Left lung (tissue), 10 donors: ENCODE data around the gene DTNB. TPM values are rescaled to one million over a fixed set of nuclear protein-coding genes. Genes with fewer than 3 reads are reported as not detected.

Experiments used
- ATAC-seq: fragments of 200-7000 bp; cut with Tn5 transposase; one replicate; pipeline ENCODE4 v1.9.1; 2020; ENCODE audit warnings: moderate library complexity
- DNase-seq, 4 donors: peaks; one replicate each; pipeline ENCODE4 v3.0.0-alpha.2; 2013 to 2020
- H3K27ac ChIP-seq, 2 donors: fragments of 200-600 bp; sonication (generic) in 1 of 2; one replicate each; pipeline versions ENCODE4 v1.5.0 to v1.8.0; 2020 to 2021
- H3K27me3 ChIP-seq, 2 donors: fragments of 200-600 bp; sonication (generic) in 1 of 2; one replicate each; pipeline versions ENCODE4 v1.5.0 to v1.8.0; 2020 to 2021
- H3K36me3 ChIP-seq, 2 donors: fragments of 200-600 bp; sonication (generic) in 1 of 2; one replicate each; pipeline versions ENCODE4 v1.5.0 to v1.8.0; 2020 to 2021
- H3K4me1 ChIP-seq, 2 donors: fragments of 200-600 bp; one replicate each; pipeline ENCODE4 v1.8.0; 2021
- H3K4me3 ChIP-seq, 2 donors: fragments of 200-600 bp; sonication (generic) in 1 of 2; one replicate each; pipeline versions ENCODE4 v1.5.0 to v1.8.0; 2020 to 2021; ENCODE audit warnings: mild to moderate bottlenecking in 1 of 2
- H3K9me3 ChIP-seq, 2 donors: fragments of 200-600 bp; sonication (generic) in 1 of 2; one replicate each; pipeline versions ENCODE4 v1.5.0 to v1.8.0; 2020 to 2021
- intact Hi-C, 2 donors: fragments of 100-400 bp; cut with DNase I; formaldehyde crosslinking; loops; one replicate each; pipeline versions ENCODE4 v1.11.2 to v1.14.2; 2022
- polyA plus RNA-seq, 6 donors: library from polyadenylated mRNA; unstranded; fragments of 120-200 nt; gene quantifications; one replicate each; pipeline ENCODE4 v1.2.1, GENCODE V29; 2013; ENCODE audit not compliant: insufficient read length in 6 of 6
- total RNA-seq, 2 donors: library from RNA; stranded (reverse); fragmentation: NEBNext Ultra II Directional; extraction: Animal tissue kit (Norgen Biotek cat#: 25700); gene quantifications; one replicate each; pipeline ENCODE4 v1.2.1, GENCODE V29; 2021
- TF ChIP-seq, protein P1 (sequence below), 2 donors: fragments of 200-600 bp; sonication (generic) in 1 of 2; IDR thresholded peaks; one replicate each; pipeline versions ENCODE4 v1.5.0 to v1.8.0; 2021; ENCODE audit warnings: antibody characterized with exemption in 2 of 2
- donor health status: DM: no; HTN: yes; CAD: no.
- donor health status: DM: no; HTN: no; CAD: no.

The DTNB gene
- total and polyA plus RNA-seq, 8 donors: 17.6 to 32.5 (median 29.5) TPM

DNA sequence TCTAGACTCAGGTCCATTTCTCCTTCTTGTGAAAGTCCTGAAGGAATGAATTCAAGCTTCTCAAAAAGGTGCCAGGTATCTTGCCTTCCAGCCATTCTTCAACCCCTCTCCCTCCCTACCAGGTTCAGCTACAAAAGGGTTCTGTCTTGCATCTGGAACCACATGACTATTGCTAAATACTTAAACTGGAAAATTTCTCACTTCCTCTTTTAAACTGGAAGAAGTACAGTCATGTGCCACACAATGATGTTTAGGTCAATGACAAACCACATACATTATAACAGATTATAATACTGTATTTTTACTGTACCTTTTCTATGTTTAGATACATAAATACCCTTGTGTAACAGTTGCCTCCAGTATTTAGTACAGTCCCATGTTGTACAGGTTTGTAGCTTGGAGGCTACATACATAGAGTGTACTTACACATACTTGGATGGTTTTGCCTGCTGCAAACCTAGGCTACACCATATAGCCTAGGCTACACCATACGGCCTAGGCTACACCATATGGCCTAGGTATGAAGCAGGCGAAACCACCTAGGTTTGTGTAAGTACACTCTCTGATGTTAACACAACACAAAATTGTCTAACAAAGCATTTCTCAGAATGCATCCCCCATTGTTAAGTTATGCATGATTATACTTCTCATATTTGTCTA lies 189.6 kb downstream of the DTNB start:
- Histone ChIP-seq H3K27me3 (no peaks in the 10 kb centered on the region), H3K36me3 (no peaks in the 10 kb centered on the region), H3K27ac (peak overlapping the region in 1 of 2 donors; percentile 47), H3K9me3 (no peaks in the 10 kb centered on the region), H3K4me3 (no peak overlapping the region), H3K4me1 (peaks cover 0 to 10% of the 10 kb centered on the region in 2 donors)
- intact Hi-C loops: no loop called here
- peak; percentile 54 for ATAC-seq
- TF ChIP-seq, protein P1, sequence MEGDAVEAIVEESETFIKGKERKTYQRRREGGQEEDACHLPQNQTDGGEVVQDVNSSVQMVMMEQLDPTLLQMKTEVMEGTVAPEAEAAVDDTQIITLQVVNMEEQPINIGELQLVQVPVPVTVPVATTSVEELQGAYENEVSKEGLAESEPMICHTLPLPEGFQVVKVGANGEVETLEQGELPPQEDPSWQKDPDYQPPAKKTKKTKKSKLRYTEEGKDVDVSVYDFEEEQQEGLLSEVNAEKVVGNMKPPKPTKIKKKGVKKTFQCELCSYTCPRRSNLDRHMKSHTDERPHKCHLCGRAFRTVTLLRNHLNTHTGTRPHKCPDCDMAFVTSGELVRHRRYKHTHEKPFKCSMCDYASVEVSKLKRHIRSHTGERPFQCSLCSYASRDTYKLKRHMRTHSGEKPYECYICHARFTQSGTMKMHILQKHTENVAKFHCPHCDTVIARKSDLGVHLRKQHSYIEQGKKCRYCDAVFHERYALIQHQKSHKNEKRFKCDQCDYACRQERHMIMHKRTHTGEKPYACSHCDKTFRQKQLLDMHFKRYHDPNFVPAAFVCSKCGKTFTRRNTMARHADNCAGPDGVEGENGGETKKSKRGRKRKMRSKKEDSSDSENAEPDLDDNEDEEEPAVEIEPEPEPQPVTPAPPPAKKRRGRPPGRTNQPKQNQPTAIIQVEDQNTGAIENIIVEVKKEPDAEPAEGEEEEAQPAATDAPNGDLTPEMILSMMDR (IDR thresholded peaks at IDR 0.05): no peak
- no peak for DNase-seq

DNA sequence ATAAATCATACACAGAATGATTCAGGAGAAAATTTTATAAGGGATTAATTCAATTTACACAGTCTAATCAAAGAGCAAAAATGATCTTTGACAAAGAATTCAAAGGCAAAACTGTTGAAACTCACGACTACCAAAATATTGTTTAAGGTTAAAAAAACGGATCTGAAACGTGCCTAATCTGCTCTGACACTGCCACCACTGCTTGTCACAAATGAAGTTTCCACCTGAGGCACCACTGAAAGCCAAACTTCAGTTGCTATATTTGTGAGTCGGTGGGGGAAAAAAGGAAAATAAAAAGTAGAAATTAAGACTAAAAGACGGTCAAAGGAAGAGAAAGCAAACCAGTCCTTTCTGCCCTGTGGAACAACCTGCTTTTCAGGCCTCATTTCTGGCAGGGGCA lies 191.0 kb downstream of the DTNB start:
- intact Hi-C loops: no loop called here
- TF ChIP-seq, protein P1 (IDR thresholded peaks at IDR 0.05): no peak
- Histone ChIP-seq H3K27me3 (no peaks in the 10 kb centered on the region), H3K4me1 (peaks cover 0 to 10% of the 10 kb centered on the region in 2 donors), H3K9me3 (no peaks in the 10 kb centered on the region), H3K36me3 (no peaks in the 10 kb centered on the region), H3K4me3 (no peak overlapping the region), H3K27ac (no peak overlapping the region)
- ATAC-seq (no peak), DNase-seq (no peak)

DNA sequence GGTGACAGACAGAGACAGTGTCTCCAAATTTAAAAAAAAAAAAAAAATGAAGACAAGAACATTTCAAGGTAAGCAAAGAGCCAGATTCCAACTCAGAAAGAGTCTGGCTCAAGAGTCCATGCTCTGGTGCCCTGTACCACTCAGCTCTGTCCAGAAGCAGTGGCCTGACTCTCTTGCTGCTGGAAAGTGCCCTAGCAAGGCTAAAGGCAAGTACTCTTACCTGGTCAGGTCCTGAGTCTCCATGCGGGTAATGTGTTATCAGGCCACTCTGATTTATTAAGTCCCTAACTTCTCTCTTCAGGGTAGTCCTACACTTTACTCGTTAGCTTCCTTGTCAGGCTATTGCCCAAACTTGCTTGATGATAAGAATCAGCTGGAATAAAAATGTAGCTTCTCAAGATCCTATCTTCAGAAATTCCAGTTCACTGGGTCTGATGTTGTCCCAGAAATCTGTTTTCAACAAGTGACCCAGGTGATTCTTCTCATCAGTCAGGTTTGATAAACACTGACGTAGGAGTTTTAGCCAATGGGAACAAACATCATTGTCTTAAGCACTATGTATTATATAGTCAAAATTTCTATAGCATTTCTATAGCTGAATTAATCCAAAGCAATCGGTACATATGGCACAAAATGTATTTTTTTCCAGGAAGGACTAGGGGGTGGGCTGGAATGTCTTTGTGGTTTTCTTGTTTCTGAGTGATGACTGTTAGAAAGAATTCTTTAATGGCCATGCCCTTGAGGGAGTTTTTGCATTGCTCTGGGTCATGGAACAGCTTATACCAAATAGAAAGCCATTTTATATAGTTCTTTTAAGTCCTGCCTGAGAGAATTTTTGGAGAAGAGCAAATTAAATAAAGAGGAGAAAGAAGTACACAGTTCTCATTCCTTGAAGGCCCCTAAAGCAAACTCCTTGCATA lies 191.7 kb downstream of the DTNB start:
- no peak for DNase-seq
- Histone ChIP-seq H3K27ac (no peak overlapping the region), H3K9me3 (no peaks in the 10 kb centered on the region), H3K27me3 (no peaks in the 10 kb centered on the region), H3K4me3 (no peak overlapping the region), H3K4me1 (peaks cover 0 to 10% of the 10 kb centered on the region in 2 donors), H3K36me3 (no peaks in the 10 kb centered on the region)
- no peak for ATAC-seq
- intact Hi-C loops: no loop called here
- TF ChIP-seq, protein P1 (IDR thresholded peaks at IDR 0.05): no peak

DNA sequence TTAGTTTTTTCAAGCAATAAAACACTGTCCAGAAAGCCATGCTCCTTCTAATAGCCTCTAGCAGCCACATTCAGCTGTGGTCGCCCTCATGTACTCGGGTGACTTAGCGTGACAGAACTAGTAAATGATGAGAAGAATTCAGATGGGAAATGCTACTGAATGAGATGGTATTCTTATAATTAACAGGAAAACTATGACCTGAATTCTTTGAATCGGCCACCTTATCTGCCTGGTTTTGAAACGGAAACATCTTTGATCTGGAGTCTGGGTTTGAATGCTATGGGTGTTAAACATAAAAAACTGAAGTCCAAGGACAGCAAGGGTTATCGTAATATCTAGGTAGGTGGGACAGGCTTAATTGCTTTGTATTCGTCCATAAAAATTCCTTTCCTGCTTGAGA lies 192.8 kb downstream of the DTNB start:
- H3K27ac ChIP-seq: no peak overlapping the region
- no peaks in the 10 kb centered on the region for H3K36me3 ChIP-seq
- TF ChIP-seq, protein P1 (IDR thresholded peaks at IDR 0.05): no peak

DNA sequence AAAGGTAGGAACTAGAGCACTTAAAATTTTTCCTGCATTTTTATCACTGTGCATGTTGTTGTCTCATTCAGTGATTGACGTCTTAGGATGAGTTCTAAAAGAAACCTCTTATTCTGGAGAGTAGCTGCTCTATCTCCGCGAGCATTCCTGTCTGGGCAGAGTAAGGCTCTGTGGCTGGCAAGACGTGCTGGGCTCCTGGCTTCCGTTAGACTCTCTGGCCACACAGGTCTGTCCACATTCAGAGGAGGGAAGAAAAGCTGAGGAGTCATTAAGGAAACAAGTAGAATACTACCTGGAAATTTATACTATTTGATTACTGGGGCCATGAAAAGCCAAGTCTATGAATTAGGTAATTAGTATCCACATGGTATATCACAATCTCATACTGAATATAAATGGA lies 193.6 kb downstream of the DTNB start:
- intact Hi-C loops: no loop called here
- no peaks in the 10 kb centered on the region for H3K36me3 ChIP-seq
- H3K9me3 ChIP-seq: peaks cover 0 to 14% of the 10 kb centered on the region in 2 donors
- H3K4me3 ChIP-seq: no peak overlapping the region
- H3K27me3 ChIP-seq: no peaks in the 10 kb centered on the region
- ATAC-seq (no peak), DNase-seq (no peak)
- no peak overlapping the region for H3K27ac ChIP-seq
- TF ChIP-seq, protein P1 (IDR thresholded peaks at IDR 0.05): no peak
- peaks cover 0 to 10% of the 10 kb centered on the region in 2 donors for H3K4me1 ChIP-seq

More for the DNA sequence above, 192.8 kb downstream of the DTNB start:
- no peak for DNase-seq
- Histone ChIP-seq H3K4me3 (no peak overlapping the region), H3K27me3 (no peaks in the 10 kb centered on the region), H3K9me3 (peaks cover 0 to 7% of the 10 kb centered on the region in 2 donors), H3K4me1 (peaks cover 0 to 10% of the 10 kb centered on the region in 2 donors)
- intact Hi-C loops: no loop called here
- no peak for ATAC-seq
